HG02588 (cell line): Measurements from ENCODE around the gene HMG20B.

ENCODE experiments used
- ATAC-seq: cut with Tn5 transposase; IDR thresholded peaks from one replicate; pipeline ENCODE4 v1.9.1; 2021; ENCODE audit warnings: mild to moderate bottlenecking, moderate library complexity; ENCODE audit not compliant: unreplicated experiment

The HMG20B gene

DNA sequence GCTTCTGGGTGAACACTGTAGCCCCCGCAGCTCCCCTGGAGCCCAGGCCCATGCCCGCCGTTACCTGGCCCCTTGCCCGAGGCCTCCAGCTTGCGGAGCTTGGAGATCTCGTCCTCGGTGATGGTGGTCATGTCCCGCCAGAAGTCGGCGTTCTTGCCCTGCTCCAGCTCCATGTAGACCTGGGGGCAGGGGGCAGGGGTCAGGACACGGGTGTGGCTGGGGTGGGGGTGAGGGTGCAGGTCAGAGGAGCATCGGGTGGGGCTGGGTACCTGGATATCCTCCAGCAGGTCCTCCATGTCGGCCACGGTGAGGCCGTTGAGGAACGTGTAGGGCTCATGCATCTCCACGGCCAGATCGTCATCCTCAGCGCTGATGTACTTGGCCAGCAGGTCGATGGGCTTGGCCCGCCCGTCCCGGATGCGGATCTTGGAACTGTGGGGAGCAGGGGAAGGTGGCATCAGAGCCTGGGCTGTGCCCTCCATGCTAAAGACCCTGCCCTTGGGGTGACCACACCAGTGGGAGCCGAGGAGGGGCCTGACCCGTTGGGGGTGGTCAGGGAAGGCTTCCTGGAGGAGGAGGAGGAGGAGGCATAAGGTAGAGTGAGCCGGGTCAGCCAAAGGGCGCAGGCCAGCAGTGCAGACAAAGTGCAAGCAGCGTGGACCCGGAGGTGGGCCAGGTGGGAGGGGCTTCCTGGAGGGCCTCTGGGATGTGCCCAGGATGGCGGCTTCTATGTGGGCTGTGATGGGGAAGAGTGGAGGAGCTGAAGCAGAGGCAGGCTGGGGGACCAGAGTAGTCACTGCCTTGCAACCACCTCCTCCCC, 46.3 kb downstream of the HMG20B start:
- no peak for ATAC-seq

- no peak for ATAC-seq
These were observed 46.9 kb downstream of the HMG20B start for GRCh38 chr19:3619631-3620012.

GRCh38 chr19:3620145-3620816, 47.5 kb downstream of the HMG20B start:
- no peak for ATAC-seq

DNA sequence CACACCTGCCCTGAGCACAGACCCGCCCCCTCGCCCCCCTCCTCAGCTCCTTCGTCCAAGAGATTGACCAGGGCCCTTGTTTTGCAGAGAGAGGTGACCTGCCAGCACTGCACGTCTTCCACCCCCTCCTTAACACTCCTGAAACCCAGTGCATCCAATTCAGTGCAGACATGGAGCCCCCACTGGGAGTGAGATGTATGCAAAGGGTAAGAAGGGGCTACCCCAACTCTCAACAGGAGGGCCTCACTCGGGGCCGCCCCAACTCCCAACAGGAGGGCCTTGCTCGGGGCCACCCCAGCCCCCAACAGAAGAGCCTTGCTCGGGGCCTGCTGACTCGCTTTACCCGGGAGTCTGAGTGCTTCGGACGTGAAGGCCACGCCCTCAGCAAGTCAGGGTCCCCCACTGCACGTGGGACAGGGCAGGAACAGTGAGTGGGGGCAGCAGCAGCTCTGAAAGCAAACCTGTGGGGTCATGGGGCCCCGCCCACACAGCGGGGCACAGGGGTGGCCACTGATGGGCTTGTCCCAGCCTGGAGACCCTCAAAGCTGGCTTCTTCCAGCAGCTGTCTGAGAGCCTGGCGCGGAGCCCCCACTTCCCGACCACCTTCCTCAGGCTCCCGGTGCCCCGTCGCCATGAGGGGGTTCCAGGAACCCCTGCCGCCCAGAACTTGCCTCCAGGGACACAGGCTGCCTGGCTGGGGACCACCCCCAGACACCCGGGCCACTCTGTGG, 48.2 kb downstream of the HMG20B start:
- ATAC-seq: no peak

- no peak for ATAC-seq
These were observed 48.9 kb downstream of the HMG20B start for GRCh38 chr19:3621689-3622088.

- no peak for ATAC-seq
These were observed 49.5 kb downstream of the HMG20B start for GRCh38 chr19:3622224-3622623.

- ATAC-seq: no peak
These were observed 51.0 kb downstream of the HMG20B start for GRCh38 chr19:3623716-3624115.

DNA sequence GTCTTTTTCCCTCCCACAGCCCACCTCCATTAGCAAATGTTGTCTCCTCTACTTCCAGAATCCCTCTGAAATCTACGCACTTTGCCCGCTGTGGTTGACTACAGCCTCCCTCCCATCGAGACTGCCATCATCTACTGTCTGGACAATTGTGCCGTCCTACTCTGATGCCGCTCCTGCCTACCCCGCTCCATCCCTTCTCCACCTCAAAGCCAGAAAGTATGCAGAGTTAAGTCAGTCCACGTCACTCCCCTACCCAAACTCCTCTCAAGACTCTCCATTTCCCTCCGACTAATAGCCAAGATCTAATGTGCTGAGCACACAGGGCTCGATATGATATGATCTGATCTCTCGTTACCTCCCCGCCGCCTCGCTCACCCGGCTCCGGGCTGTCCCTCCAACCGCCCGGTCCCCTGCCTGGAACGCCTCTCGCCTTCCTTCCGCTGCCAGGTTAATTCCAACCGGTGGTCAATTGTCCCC, 53.3 kb downstream of the HMG20B start:
- ATAC-seq: peak; percentile 1

DNA sequence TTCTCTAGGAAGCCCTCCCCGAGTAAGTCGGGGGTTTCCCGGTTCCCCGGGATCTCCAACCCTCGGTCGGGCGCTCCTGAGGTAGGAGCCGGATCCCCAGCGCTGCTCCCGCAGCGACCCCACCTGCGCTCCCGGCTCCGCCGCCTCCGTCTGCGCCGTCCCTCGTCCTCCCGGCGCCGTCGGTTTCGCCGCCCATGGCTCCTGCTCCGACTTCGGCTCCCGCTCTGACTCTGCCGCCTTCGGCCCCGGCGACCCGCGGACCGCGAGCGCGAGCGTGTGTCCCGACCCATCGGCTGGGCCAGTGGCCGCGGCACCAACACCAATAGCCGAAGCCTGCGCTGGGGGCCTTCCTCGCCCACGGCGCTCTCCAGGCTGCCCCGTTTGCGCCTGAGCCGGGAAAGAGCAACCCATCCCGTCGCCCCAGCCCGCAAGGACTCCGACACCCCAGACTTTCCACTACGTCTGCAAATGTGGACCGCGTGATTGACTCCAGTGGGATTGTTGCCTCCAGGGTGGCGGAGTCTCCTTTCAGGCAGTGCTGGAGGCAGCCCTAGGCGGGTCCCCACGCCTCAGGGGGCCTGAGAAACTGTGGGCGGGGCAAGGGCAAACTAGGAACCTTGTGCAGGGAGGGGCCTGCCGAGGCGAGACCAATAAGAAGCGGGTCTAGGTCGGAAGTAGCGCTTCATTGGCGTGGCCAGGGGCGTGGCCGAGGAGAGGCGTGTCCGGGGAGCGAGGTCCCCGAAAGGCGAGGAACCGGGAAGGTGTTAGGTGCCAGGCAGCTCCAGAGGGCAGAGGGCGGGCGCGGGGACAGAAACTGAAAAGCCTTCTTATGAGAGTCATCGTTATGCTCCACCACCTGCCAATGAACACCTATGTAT, 54.0 kb downstream of the HMG20B start, which contains the start of gene CACTIN:
CACTIN (minus strand) TSS at position 318 of the 878 bp plus-strand sequence; CDS start at position 290, 28 bp downstream.
- peak; percentile 87 for ATAC-seq

DNA sequence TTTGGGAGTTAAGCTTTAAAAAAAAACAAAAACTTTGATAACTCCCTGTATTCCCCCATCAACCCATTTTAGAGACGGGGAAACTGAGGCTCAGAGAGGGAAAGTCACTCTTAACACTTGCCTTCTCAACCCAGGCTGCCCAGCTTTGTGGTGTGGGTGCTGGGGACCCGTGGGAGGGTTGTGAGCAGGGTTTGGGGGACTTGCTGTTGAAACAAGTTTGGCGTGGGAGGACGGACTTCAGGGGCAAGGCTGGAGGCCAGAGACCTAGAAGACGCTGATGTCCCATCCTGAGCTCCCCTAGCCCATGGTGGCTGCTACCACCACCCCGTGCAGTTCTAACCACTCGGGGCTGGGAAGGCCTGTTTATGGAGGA, 54.6 kb downstream of the HMG20B start:
- no peak for ATAC-seq
